Measurements from ENCODE around the gene FAM168B.

DNA sequence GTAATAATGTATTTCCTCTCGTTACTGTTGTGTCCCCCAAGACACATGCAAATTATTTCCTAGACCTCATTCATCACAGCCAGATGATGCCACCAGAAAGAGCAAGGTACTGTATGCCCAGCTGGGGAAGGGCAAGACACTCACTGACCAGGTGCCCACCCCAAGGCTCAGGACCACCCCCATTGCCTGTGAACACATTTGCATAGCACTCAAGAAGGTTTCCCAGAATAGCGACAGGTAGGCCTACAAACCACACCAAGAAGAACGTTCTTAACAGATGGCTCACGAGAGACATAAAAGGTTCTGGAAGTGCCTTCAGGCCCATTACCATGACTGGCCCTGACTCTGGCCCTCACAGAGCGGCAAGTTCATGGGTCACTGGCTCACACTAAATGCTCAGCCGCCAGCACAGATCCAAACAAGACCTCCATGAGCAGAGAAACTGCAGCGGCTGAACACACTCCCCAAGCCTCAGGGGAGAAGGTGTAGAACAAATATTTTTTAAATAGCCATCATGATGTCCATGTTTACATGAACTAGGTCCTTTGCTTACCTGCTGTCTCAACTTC lies 44.0 kb downstream of the FAM168B start:
- TF ChIP-seq CTCF (IDR thresholded peaks at IDR 0.05 in 4 of 5, conservative IDR thresholded peaks at IDR 0.05 in 1 of 5) (no peak), POLR2A (IDR thresholded peaks at IDR 0.05) (no peak)

Measured in gastrocnemius medialis (tissue), 4 donors.